ENCODE results near the gene TRIM27. TPM values are rescaled to one million over a fixed set of nuclear protein-coding genes. Genes with fewer than 3 reads are reported as not detected.

Gene TRIM27
- total and polyA plus RNA-seq, 4 experiments from 2014 or later: 51.6 to 108 (median 83.5) TPM

GRCh38 chr6:28865401-28866204 lies 58.2 kb downstream of the TRIM27 start:
- H3K9me3 Mint-ChIP-seq: peaks cover 0 to 24% (median 14%) of the 10 kb centered on the region in 8 donors
- peak; percentile 69 to 87 (median 81) for DNase-seq
- CTCF ChIA-PET (ENCODE audit: partially characterized antibody): interaction anchor here (0.6 to 6.9 kb wide), 17 partner anchors 8 to 1739 kb away, joined by 3 to 65 read pairs (median 4); partner anchors contain the start of gene TRIM27
- H3K27me3 ChIP-seq (ENCODE audit: insufficient read depth, low read length): no peaks in the 10 kb centered on the region
- no peaks in the 10 kb centered on the region for H3K9me3 ChIP-seq (ENCODE audit: control insufficient read depth in 1 of 2, low read length in 2 of 2)
- H3K27ac Mint-ChIP-seq: peak overlapping the region; percentile 88 to 97 (median 91)
- H3K4me1 Mint-ChIP-seq: peaks cover 23 to 61% (median 42%) of the 10 kb centered on the region in 4 donors
- intact Hi-C loops (cut with micrococcal nuclease): loop anchor here (1.0 to 10.0 kb wide), 4 partner anchors 19 to 1731 kb away; a partner anchor contains a TSS
- H3K4me3 ChIP-seq (ENCODE audit: low read length in 2 of 2): peak overlapping the region in 1 of 2 donors; percentile 56
- POLR2A ChIA-PET (ENCODE audit: partially characterized antibody): interaction anchor here (1.1 to 9.0 kb wide), 23 partner anchors 12 to 1733 kb away, joined by 3 to 208 read pairs (median 5); partner anchors contain the start of genes TRIM27 and ZNF311
- peak overlapping the region; percentile 85 to 97 (median 89) for H3K4me3 Mint-ChIP-seq
- H3K27ac ChIP-seq (ENCODE audit: low read depth, low read length): peak overlapping the region; percentile 57
- H3K36me3 ChIP-seq (ENCODE audit: insufficient read depth, low read length): no peaks in the 10 kb centered on the region
- H3K4me1 ChIP-seq (ENCODE audit: insufficient read depth, low read length): peaks cover 14% of the 10 kb centered on the region
- peaks cover 0 to 26% of the 10 kb centered on the region in 2 donors for H3K36me3 Mint-ChIP-seq
- peaks cover 4 to 5% of the 10 kb centered on the region in 2 donors for H3K27me3 Mint-ChIP-seq

GRCh38 chr6:28864326-28864923 lies 59.4 kb downstream of the TRIM27 start:
- ChIA-PET CTCF (ENCODE audit: partially characterized antibody) (interaction anchor here (1.1 to 6.9 kb wide), 8 partner anchors 14 to 1092 kb away, joined by 3 to 65 read pairs (median 10); no protein-coding TSS in a partner anchor), POLR2A (ENCODE audit: partially characterized antibody) (interaction anchor here (1.0 to 9.0 kb wide), 7 partner anchors 22 to 117 kb away, joined by 4 to 208 read pairs (median 42); partner anchors contain the start of gene TRIM27)
- Mint-ChIP-seq H3K4me1 (peaks cover 23 to 64% (median 43%) of the 10 kb centered on the region in 4 donors), H3K4me3 (peak overlapping the region; percentile 92 to 97 (median 94)), H3K9me3 (peaks cover 0 to 24% (median 14%) of the 10 kb centered on the region in 8 donors), H3K27me3 (peaks cover 4 to 5% of the 10 kb centered on the region in 2 donors), H3K27ac (peak overlapping the region; percentile 79 to 99 (median 97)), H3K36me3 (peaks cover 0 to 26% of the 10 kb centered on the region in 2 donors)
- no peaks in the 10 kb centered on the region for H3K9me3 ChIP-seq (ENCODE audit: control insufficient read depth in 1 of 2, low read length in 2 of 2)
- H3K27me3 ChIP-seq (ENCODE audit: insufficient read depth, low read length): no peaks in the 10 kb centered on the region
- peak overlapping the region; percentile 45 for H3K27ac ChIP-seq (ENCODE audit: low read depth, low read length)
- no peak for DNase-seq
- peak overlapping the region; percentile 53 to 85 for H3K4me3 ChIP-seq (ENCODE audit: low read length in 2 of 2)
- peaks cover 14% of the 10 kb centered on the region for H3K4me1 ChIP-seq (ENCODE audit: insufficient read depth, low read length)
- no peaks in the 10 kb centered on the region for H3K36me3 ChIP-seq (ENCODE audit: insufficient read depth, low read length)
- intact Hi-C loops (cut with micrococcal nuclease): loop anchor here (5.0 to 10.0 kb wide), 3 partner anchors 972 to 1730 kb away; a partner anchor contains a TSS

GRCh38 chr6:28863604-28864325 lies 60.0 kb downstream of the TRIM27 start:
- Mint-ChIP-seq H3K36me3 (peaks cover 0 to 26% of the 10 kb centered on the region in 2 donors), H3K4me1 (peaks cover 21 to 64% (median 43%) of the 10 kb centered on the region in 4 donors), H3K27ac (peak overlapping the region; percentile 79 to 99 (median 97)), H3K4me3 (peak overlapping the region; percentile 92 to 97 (median 94)), H3K27me3 (peaks cover 4 to 5% of the 10 kb centered on the region in 2 donors), H3K9me3 (peaks cover 0 to 24% (median 14%) of the 10 kb centered on the region in 8 donors)
- ChIA-PET CTCF (ENCODE audit: partially characterized antibody) (interaction anchor here (0.7 to 6.9 kb wide), 11 partner anchors 15 to 152 kb away, joined by 3 to 65 read pairs (median 4); no protein-coding TSS in a partner anchor), POLR2A (ENCODE audit: partially characterized antibody) (interaction anchor here (0.6 to 9.0 kb wide), 17 partner anchors 10 to 1026 kb away, joined by 3 to 208 read pairs (median 4); partner anchors contain the start of genes TRIM27, ZKSCAN4 and ZNF311)
- H3K9me3 ChIP-seq (ENCODE audit: control insufficient read depth in 1 of 2, low read length in 2 of 2): no peaks in the 10 kb centered on the region
- intact Hi-C loops (cut with micrococcal nuclease): loop anchor here (1.0 to 10.0 kb wide), 7 partner anchors 25 to 1729 kb away; partner anchors contain the start of gene TRIM27
- no peaks in the 10 kb centered on the region for H3K36me3 ChIP-seq (ENCODE audit: insufficient read depth, low read length)
- H3K27me3 ChIP-seq (ENCODE audit: insufficient read depth, low read length): no peaks in the 10 kb centered on the region
- peak overlapping the region; percentile 45 for H3K27ac ChIP-seq (ENCODE audit: low read depth, low read length)
- peaks cover 14% of the 10 kb centered on the region for H3K4me1 ChIP-seq (ENCODE audit: insufficient read depth, low read length)
- peak; percentile 88 to 91 (median 89) for DNase-seq
- peak overlapping the region; percentile 53 to 85 for H3K4me3 ChIP-seq (ENCODE audit: low read length in 2 of 2)

- H3K9me3 Mint-ChIP-seq: peaks cover 0 to 24% (median 14%) of the 10 kb centered on the region in 8 donors
- peak overlapping the region in 2 of 8 donors; percentile 39 to 65 for H3K4me3 Mint-ChIP-seq
- POLR2A ChIA-PET (ENCODE audit: partially characterized antibody): interaction anchor here (0.7 to 9.0 kb wide), 6 partner anchors 24 to 970 kb away, joined by 3 to 208 read pairs (median 56); partner anchors contain the start of gene TRIM27
- intact Hi-C loops (cut with micrococcal nuclease): loop anchor here (5.0 to 10.0 kb wide), 3 partner anchors 970 to 1727 kb away; a partner anchor contains a TSS
- peak overlapping the region in 3 of 7 donors; percentile 75 to 97 (median 82) for H3K27ac Mint-ChIP-seq
- Histone ChIP-seq H3K9me3 (ENCODE audit: control insufficient read depth in 1 of 2, low read length in 2 of 2) (no peaks in the 10 kb centered on the region), H3K36me3 (ENCODE audit: insufficient read depth, low read length) (no peaks in the 10 kb centered on the region), H3K27me3 (ENCODE audit: insufficient read depth, low read length) (no peaks in the 10 kb centered on the region), H3K27ac (ENCODE audit: low read depth, low read length) (no peak overlapping the region), H3K4me3 (ENCODE audit: low read length in 2 of 2) (no peak overlapping the region), H3K4me1 (ENCODE audit: insufficient read depth, low read length) (peaks cover 12% of the 10 kb centered on the region)
- CTCF ChIA-PET (ENCODE audit: partially characterized antibody): interaction anchor here (0.6 to 6.9 kb wide), 4 partner anchors 23 to 137 kb away, joined by 3 to 65 read pairs (median 4); no protein-coding TSS in a partner anchor
- H3K4me1 Mint-ChIP-seq: peaks cover 18 to 52% (median 35%) of the 10 kb centered on the region in 4 donors
- no peak for DNase-seq
- H3K27me3 Mint-ChIP-seq: peaks cover 4 to 5% of the 10 kb centered on the region in 2 donors
- peaks cover 0 to 25% of the 10 kb centered on the region in 2 donors for H3K36me3 Mint-ChIP-seq
Observed at GRCh38 chr6:28862077-28862476, 61.7 kb downstream of the TRIM27 start.

- CTCF ChIA-PET (ENCODE audit: partially characterized antibody): interaction anchor here (1.2 to 6.9 kb wide), 4 partner anchors 22 to 155 kb away, joined by 3 to 65 read pairs (median 6); no protein-coding TSS in a partner anchor
- H3K4me3 Mint-ChIP-seq: no peak overlapping the region
Observed at GRCh38 chr6:28861339-28861738, 62.4 kb downstream of the TRIM27 start.

More at GRCh38 chr6:28861339-28861738, 62.4 kb downstream of the TRIM27 start:
- Histone ChIP-seq H3K4me3 (ENCODE audit: low read length in 2 of 2) (no peak overlapping the region), H3K9me3 (ENCODE audit: control insufficient read depth in 1 of 2, low read length in 2 of 2) (no peaks in the 10 kb centered on the region), H3K27me3 (ENCODE audit: insufficient read depth, low read length) (no peaks in the 10 kb centered on the region), H3K36me3 (ENCODE audit: insufficient read depth, low read length) (no peaks in the 10 kb centered on the region), H3K4me1 (ENCODE audit: insufficient read depth, low read length) (peaks cover 8% of the 10 kb centered on the region), H3K27ac (ENCODE audit: low read depth, low read length) (no peak overlapping the region)
- Mint-ChIP-seq H3K36me3 (peaks cover 0 to 23% of the 10 kb centered on the region in 2 donors), H3K27me3 (peaks cover 4 to 5% of the 10 kb centered on the region in 2 donors), H3K9me3 (peaks cover 0 to 26% (median 15%) of the 10 kb centered on the region in 8 donors), H3K27ac (peak overlapping the region in 1 of 7 donors; percentile 97), H3K4me1 (peaks cover 16 to 49% (median 31%) of the 10 kb centered on the region in 4 donors)
- intact Hi-C loops (cut with micrococcal nuclease): loop anchor here (5.0 to 10.0 kb wide), 3 partner anchors 969 to 1727 kb away; a partner anchor contains a TSS
- DNase-seq: no peak
- POLR2A ChIA-PET (ENCODE audit: partially characterized antibody): interaction anchor here (0.7 to 9.0 kb wide), 4 partner anchors 23 to 969 kb away, joined by 3 to 208 read pairs (median 92); no protein-coding TSS in a partner anchor

Measured in CD4-positive, alpha-beta memory T cell (primary cell).